A549 (cell line): Measurements from ENCODE around the gene WDR45. TPM values are rescaled to one million over a fixed set of nuclear protein-coding genes. Genes with fewer than 3 reads are reported as not detected.
A peak's percentile ranks its signal among the peaks of the same experiment; 100 is the strongest.

Source experiments
- ATAC-seq, 2 experiments: fragments of 200-7000 bp in 1 of 2; fragments of >200 bp in 1 of 2; cut with Nextera tagmentation in 1 of 2; cut with Tn5 transposase in 1 of 2; 3 replicates each; pipeline versions ENCODE4 v1.8.0 to v1.9.1; 2018 to 2020; ENCODE audit warnings: mild to moderate bottlenecking in 1 of 2, moderate library complexity in 1 of 2
- CTCF ChIA-PET: fragments of 300-600 bp; sonication (Branson Sonifier 250); formaldehyde crosslinking; extraction: SDS; loops from one replicate; lab custom pipeline; 2021; ENCODE audit warnings: antibody characterized with exemption, inconsistent platforms; lab: Yijun Ruan, JAX
- POLR2A ChIA-PET: fragments of 350-600 bp; formaldehyde crosslinking; extraction: SDS; loops from one replicate; lab custom pipeline; 2021; ENCODE audit warnings: antibody characterized with exemption, inconsistent platforms; lab: Yijun Ruan, JAX
- DNase-seq, 2 experiments: peaks; one replicate each; pipeline versions ENCODE4 v3.0.0 to v3.0.0-alpha.2; 2011 to 2016; ENCODE audit warnings: low read depth in 1 of 2, low spot score in 1 of 2
- FAIRE-seq: peaks from 2 replicates; lab custom pipeline; 2011; peaks lifted over from hg19 to GRCh38; lab: Jason Lieb, UNC
- H3K27ac ChIP-seq, 2 experiments: fragments of >200 bp; sonication (Bioruptor Twin); formaldehyde crosslinking; 3 replicates each; pipeline ENCODE4 v1.5.1; 2016 to 2017
- H3K4me1 ChIP-seq: fragments of >200 bp; sonication (Bioruptor Twin); formaldehyde crosslinking; 3 replicates; pipeline ENCODE4 v1.6.1; 2016
- H3K4me2 ChIP-seq: fragments of >200 bp; sonication (Bioruptor Twin); formaldehyde crosslinking; 3 replicates; pipeline ENCODE4 v1.6.1; 2016
- H3K4me3 ChIP-seq: fragments of >200 bp; sonication (Bioruptor Twin); formaldehyde crosslinking; 3 replicates; pipeline ENCODE4 v1.5.1; 2016
- H3K9me3 ChIP-seq: fragments of >200 bp; sonication (Bioruptor Twin); formaldehyde crosslinking; 3 replicates; pipeline ENCODE4 v1.6.1; 2016
- BCL3 ChIP-seq: fragments of >200 bp; sonication (Bioruptor Twin); formaldehyde crosslinking; IDR thresholded peaks from 3 replicates; pipeline ENCODE4 v1.6.1; 2016
- BHLHE40 ChIP-seq: IDR thresholded peaks from 2 replicates; pipeline ENCODE4 v1.6.1; 2012; ENCODE audit warnings: low read depth, low read length, inconsistent platforms
- CBX2 ChIP-seq: fragments of 200-600 bp; sonication (generic); IDR thresholded peaks from 2 replicates; pipeline ENCODE4 v1.6.1; 2016; ENCODE audit warnings: low read depth, mild to moderate bottlenecking, borderline replicate concordance
- CBX8 ChIP-seq: fragments of 200-600 bp; sonication (generic); IDR thresholded peaks from 2 replicates; pipeline ENCODE4 v1.6.1; 2016
- E2F6 ChIP-seq: IDR thresholded peaks from 2 replicates; pipeline ENCODE4 v1.6.1; 2012; ENCODE audit warnings: low read depth, borderline replicate concordance
- EHMT2 ChIP-seq: fragments of 200-600 bp; sonication (generic); IDR thresholded peaks from 2 replicates; pipeline ENCODE4 v1.6.1; 2016; ENCODE audit warnings: antibody characterized with exemption, low read depth, mild to moderate bottlenecking, moderate library complexity
- FOSL2 ChIP-seq, 2 experiments: fragments of 450-650 bp in 1 of 2; fragments of >200 bp in 1 of 2; sonication (Bioruptor Twin) in 1 of 2; formaldehyde crosslinking; IDR thresholded peaks; 2 replicates each; pipeline versions ENCODE4 v1.5.0 to v1.6.1; 2016 to 2020; ENCODE audit warnings: mild to moderate bottlenecking in 1 of 2, moderate library complexity in 1 of 2
- FOXS1 ChIP-seq: fragments of 250-450 bp; sonication (Bioruptor Pico); IDR thresholded peaks from 2 replicates; pipeline ENCODE4 v1.5.0; 2020; ENCODE audit warnings: mild to moderate bottlenecking, moderate library complexity
- GATA3 ChIP-seq: IDR thresholded peaks from 2 replicates; pipeline ENCODE4 v1.6.1; 2012; ENCODE audit warnings: borderline replicate concordance
- HES2 ChIP-seq: fragments of >200 bp; sonication (Bioruptor Twin); formaldehyde crosslinking; IDR thresholded peaks from 2 replicates; pipeline ENCODE4 v1.6.1; 2016
- JUN ChIP-seq, 2 experiments: fragments of >200 bp; sonication (Bioruptor Twin); formaldehyde crosslinking; IDR thresholded peaks; 2 replicates in 1 of 2; 3 replicates in 1 of 2; pipeline ENCODE4 v1.6.1; 2016 to 2017
- KDM5A ChIP-seq: fragments of 200-600 bp; sonication (generic); IDR thresholded peaks from 2 replicates; pipeline ENCODE4 v1.6.1; 2016; ENCODE audit warnings: antibody characterized with exemption, mild to moderate bottlenecking
- MAX ChIP-seq: IDR thresholded peaks from 2 replicates; pipeline ENCODE4 v1.6.1; 2012
- MAZ ChIP-seq: fragments of 150-350 bp; IDR thresholded peaks from 2 replicates; pipeline ENCODE4 v1.6.1; 2014; ENCODE audit warnings: antibody characterized with exemption, low read depth, low read length, borderline replicate concordance
- PHF8 ChIP-seq: fragments of 200-600 bp; sonication (generic); IDR thresholded peaks from 2 replicates; pipeline ENCODE4 v1.6.1; 2016; ENCODE audit warnings: low read depth, mild to moderate bottlenecking, antibody characterized with exemption, moderate library complexity, borderline replicate concordance
- POLR2A ChIP-seq: IDR thresholded peaks from 2 replicates; pipeline ENCODE4 v1.6.1; 2012; ENCODE audit warnings: mild to moderate bottlenecking, low read length
- RAD21 ChIP-seq, 2 experiments: fragments of >200 bp in 1 of 2; sonication (Bioruptor Twin) in 1 of 2; formaldehyde crosslinking in 1 of 2; IDR thresholded peaks in 1 of 2; conservative IDR thresholded peaks in 1 of 2; 2 replicates in 1 of 2; 3 replicates in 1 of 2; pipeline ENCODE4 v1.6.1; 2012 to 2018; ENCODE audit warnings: inconsistent platforms in 1 of 2
- TFCP2L1 ChIP-seq: fragments of 250-450 bp; sonication (Bioruptor Pico); IDR thresholded peaks from 2 replicates; pipeline ENCODE4 v1.5.0; 2021; ENCODE audit warnings: mild to moderate bottlenecking
- ZFP36 ChIP-seq: fragments of 450-650 bp; IDR thresholded peaks from 2 replicates; pipeline ENCODE4 v1.6.1; 2014; ENCODE audit warnings: borderline replicate concordance; ENCODE audit not compliant: partially characterized antibody
- ZNF302 ChIP-seq: fragments of 250-450 bp; sonication (Bioruptor Pico); IDR thresholded peaks from 2 replicates; pipeline ENCODE4 v1.9.0; 2021; ENCODE audit warnings: inconsistent platforms, mild to moderate bottlenecking, moderate library complexity
- ZSCAN20 ChIP-seq: fragments of 250-450 bp; sonication (Bioruptor Pico); IDR thresholded peaks from 2 replicates; pipeline ENCODE4 v1.8.0; 2022; ENCODE audit warnings: mild to moderate bottlenecking, moderate library complexity
- WGBS: methylation state at CpG from one replicate; pipeline ENCODE4 v1.1.6; 2017; ENCODE audit errors: missing lambda C conversion rate; 5-methylcytosine and 5-hydroxymethylcytosine counted together
- polyA plus RNA-seq, 4 experiments: library from polyadenylated mRNA; depleted of rRNA in 3 of 4; stranded (reverse); fragments of >200 nt; fragmentation: RNase III in 1 of 4; extraction: RNeasy Plus Mini Kit Qiagen cat#74134 plus additional on column Dnase treatment in 1 of 4; gene quantifications; 2 replicates in 3 of 4; 3 replicates in 1 of 4; pipeline ENCODE4 v1.2.3, GENCODE V29; 2011 to 2017

Gene WDR45
- polyA plus RNA-seq, 2 of the 4 experiments (the other 2 are of a cell fraction): 37.7 to 55.5 TPM

GRCh38 chrX:49053223-49054072 is 26.2 kb downstream of the WDR45 start:
- peak; percentile 76 to 90 for ATAC-seq
- peak overlapping the region; percentile 90 to 99 for H3K27ac ChIP-seq
- H3K4me2 ChIP-seq: peak overlapping the region; percentile 80
- peak; percentile 34 for TF ChIP-seq POLR2A
- no peak for TF ChIP-seq EHMT2
- TF ChIP-seq RAD21 (conservative IDR thresholded peaks at IDR 0.05 in 1 of 2, IDR thresholded peaks at IDR 0.05 in 1 of 2): no peak
- no peak for TF ChIP-seq GATA3
- TF ChIP-seq KDM5A: no peak
- TF ChIP-seq E2F6: peak; percentile 62; the same call in 1 of the 2 replicates
- TF ChIP-seq PHF8: peak; percentile 47; the same call in 1 of the 2 replicates
- no peak for TF ChIP-seq ZSCAN20
- peak; percentile 60 for TF ChIP-seq MAX
- 0 out of 3 replicates have a peak, but pooled peaks have one; percentile 22 for TF ChIP-seq BCL3
- no peak for TF ChIP-seq TFCP2L1 (CRISPR knock-in tag)
- TF ChIP-seq ZNF302 (CRISPR knock-in tag): no peak
- no peak for TF ChIP-seq HES2
- TF ChIP-seq JUN (IDR thresholded peaks at IDR 0.05): peak in 1 of 2 experiments; percentile 46; a peak in 1 of 5 replicates
- TF ChIP-seq FOSL2 (IDR thresholded peaks at IDR 0.05): no peak
- no peak for TF ChIP-seq FOSL2 (CRISPR knock-in tag; IDR thresholded peaks at IDR 0.05)
- no peak for TF ChIP-seq CBX2
- no peak for TF ChIP-seq FOXS1 (CRISPR knock-in tag)
- FAIRE-seq: no peak
- peak; percentile 71 to 77 for DNase-seq
- H3K4me1 ChIP-seq: no peaks in the 10 kb centered on the region
- WGBS: 10% methylated on average over 16 of the region's 79 CpGs
- H3K9me3 ChIP-seq: no peaks in the 10 kb centered on the region
- ChIA-PET CTCF (no interaction called here), POLR2A (interaction anchor here (1.0 kb wide), 1 partner anchor 10 kb away, joined by 8 read pairs; the partner anchor contains the start of gene TFE3)
- H3K4me3 ChIP-seq: peak overlapping the region; percentile 92

GRCh38 chrX:49043987-49044281 is 35.8 kb downstream of the WDR45 start:
- 6% methylated on average over 13 of the region's 13 CpGs for WGBS
- Histone ChIP-seq H3K4me3 (peak overlapping the region; percentile 35), H3K4me1 (peaks cover 11% of the 10 kb centered on the region), H3K27ac (peak overlapping the region; percentile 78 to 93), H3K4me2 (peak overlapping the region; percentile 79), H3K9me3 (no peaks in the 10 kb centered on the region)
- ChIA-PET CTCF (interaction anchor here (0.5 to 6.4 kb wide), 24 partner anchors 12 to 413 kb away, joined by 3 to 32 read pairs (median 4); partner anchors contain the start of genes GRIPAP1, KCND1 and OTUD5), POLR2A (interaction anchor here (0.9 to 5.7 kb wide), 6 partner anchors 9 to 152 kb away, joined by 3 to 40 read pairs (median 6); partner anchors contain the start of genes GRIPAP1, OTUD5 and PRAF2)
- FAIRE-seq: peak; percentile 7
- DNase-seq: no peak
- ATAC-seq: no peak
- TF ChIP-seq ZFP36 (peak; percentile 26), BHLHE40 (no peak), MAZ (no peak), JUN (IDR thresholded peaks at IDR 0.05) (no peak), CBX8 (no peak)
